H1 (cell line): ENCODE measurements around the gene GBX1. TPM values are rescaled to one million over a fixed set of nuclear protein-coding genes. Genes with fewer than 3 reads are reported as not detected.

Experiments used
- CTCF ChIA-PET: fragments of 300-600 bp; sonication (Branson Sonifier 250); formaldehyde crosslinking; loops from one replicate; lab custom pipeline; 2021; ENCODE audit not compliant: partially characterized antibody; lab: Charles Lee
- POLR2A ChIA-PET: fragments of 300-600 bp; sonication (Branson Sonifier 250); formaldehyde crosslinking; loops from one replicate; lab custom pipeline; 2021; ENCODE audit warnings: inconsistent platforms; ENCODE audit not compliant: partially characterized antibody; lab: Charles Lee
- DNase-seq, 2 experiments: peaks; one replicate each; pipeline versions ENCODE4 v3.0.0 to v3.0.0-alpha.2; 2010 to 2022; ENCODE audit warnings: low spot score in 2 of 2, low read depth in 1 of 2, mixed read lengths in 1 of 2
- FAIRE-seq: peaks from 2 replicates; lab custom pipeline; 2011; peaks lifted over from hg19 to GRCh38; lab: Jason Lieb, UNC
- H2AFZ ChIP-seq: 2 replicates; pipeline ENCODE4 v1.8.1; 2012; ENCODE audit warnings: low read length, inconsistent platforms
- H2AK5ac ChIP-seq: 2 replicates; pipeline ENCODE4 v1.6.1; 2013; ENCODE audit warnings: low read depth, low read length
- H2BK120ac ChIP-seq: replicated peaks from 2 replicates; pipeline ENCODE3; 2013; ENCODE audit warnings: low read depth, low read length, inconsistent platforms
- H2BK12ac ChIP-seq: 2 replicates; pipeline ENCODE4 v1.6.1; 2013; ENCODE audit warnings: low read depth, low read length
- H2BK15ac ChIP-seq: 2 replicates; pipeline ENCODE4 v1.6.1; 2013; ENCODE audit warnings: low read length
- H2BK20ac ChIP-seq: 2 replicates; pipeline ENCODE4 v1.6.1; 2013; ENCODE audit warnings: low read length
- H2BK5ac ChIP-seq: 2 replicates; pipeline ENCODE4 v1.6.1; 2013; ENCODE audit warnings: low read depth, low read length
- H3K14ac ChIP-seq: 2 replicates; pipeline ENCODE4 v1.6.1; 2013; ENCODE audit warnings: inconsistent platforms; ENCODE audit not compliant: insufficient read length
- H3K18ac ChIP-seq: 2 replicates; pipeline ENCODE4 v1.6.1; 2013; ENCODE audit warnings: low read length; ENCODE audit errors: extremely low read depth
- H3K23ac ChIP-seq: 2 replicates; pipeline ENCODE4 v1.6.1; 2013; ENCODE audit warnings: inconsistent platforms; ENCODE audit not compliant: insufficient read length
- H3K23me2 ChIP-seq: 2 replicates; pipeline ENCODE4 v1.6.1; 2013; ENCODE audit warnings: low read depth, low read length
- H3K27ac ChIP-seq: 2 replicates; pipeline ENCODE4 v1.6.1; 2011; ENCODE audit warnings: low read depth, low read length, inconsistent platforms
- H3K27me3 ChIP-seq, 4 experiments: replicated peaks in 1 of 4; 1 replicate in 1 of 4; 2 replicates in 3 of 4; pipeline versions ENCODE4 v1.6.1 to v1.8.1; 2011 to 2013; ENCODE audit warnings: low read length in 3 of 4, mild to moderate bottlenecking in 3 of 4, inconsistent platforms in 2 of 4, mixed read lengths in 2 of 4, moderate library complexity in 1 of 4; ENCODE audit not compliant: control insufficient read depth in 3 of 4, insufficient read depth in 3 of 4; ENCODE audit errors: extremely low read depth in 1 of 4
- H3K36me3 ChIP-seq, 4 experiments: 2 replicates each; pipeline versions ENCODE4 v1.6.1 to v1.8.1; 2011 to 2013; ENCODE audit warnings: mild to moderate bottlenecking in 4 of 4, low read length in 3 of 4, moderate library complexity in 2 of 4, control low read depth in 1 of 4, inconsistent platforms in 1 of 4; ENCODE audit not compliant: insufficient read depth in 4 of 4, control insufficient read depth in 2 of 4
- H3K4ac ChIP-seq: replicated peaks from 2 replicates; pipeline ENCODE3; 2013; ENCODE audit warnings: low read length, low read depth, mixed read lengths, inconsistent platforms; ENCODE audit not compliant: insufficient read length
- H3K4me1 ChIP-seq, 4 experiments: replicated peaks in 1 of 4; 1 replicate in 1 of 4; 2 replicates in 3 of 4; pipeline versions ENCODE4 v1.6.1 to v1.8.1; 2011 to 2013; ENCODE audit warnings: low read length in 3 of 4, inconsistent platforms in 2 of 4, mixed read lengths in 1 of 4; ENCODE audit not compliant: insufficient read depth in 4 of 4, control insufficient read depth in 3 of 4
- H3K4me2 ChIP-seq, 2 experiments: 2 replicates each; pipeline versions ENCODE4 v1.6.1 to v1.8.1; 2011 to 2013; ENCODE audit warnings: low read depth in 2 of 2, low read length in 2 of 2, control low read depth in 1 of 2, inconsistent platforms in 1 of 2, mild to moderate bottlenecking in 1 of 2; ENCODE audit not compliant: insufficient read depth in 1 of 2
- H3K4me3 ChIP-seq, 4 experiments: fragments of 200-600, 300-600 bp in 1 of 4; sonication (generic), shearing (Covaris generic), sonication (Bioruptor Twin) in 1 of 4; 2 replicates each; pipeline versions ENCODE4 v1.5.1 to v1.8.1; 2011 to 2016; ENCODE audit warnings: low read length in 4 of 4, low read depth in 3 of 4, control low read depth in 2 of 4, inconsistent platforms in 2 of 4, mild to moderate bottlenecking in 2 of 4, mixed read lengths in 1 of 4, moderate library complexity in 1 of 4; ENCODE audit not compliant: insufficient read depth in 2 of 4; ENCODE audit errors: extremely low read depth in 1 of 4
- H3K56ac ChIP-seq: replicated peaks from 2 replicates; pipeline ENCODE3; 2013; ENCODE audit warnings: low read depth, mild to moderate bottlenecking, mixed read lengths, low read length, inconsistent platforms; ENCODE audit not compliant: insufficient read length
- H3K79me1 ChIP-seq: 2 replicates; pipeline ENCODE4 v1.6.1; 2013; ENCODE audit warnings: low read depth, low read length, control low read depth
- H3K79me2 ChIP-seq, 2 experiments: 2 replicates each; pipeline versions ENCODE4 v1.6.1 to v1.8.1; 2012 to 2013; ENCODE audit warnings: low read length in 2 of 2, mild to moderate bottlenecking in 2 of 2, inconsistent platforms in 1 of 2; ENCODE audit not compliant: insufficient read depth in 2 of 2, control insufficient read depth in 1 of 2
- H3K9ac ChIP-seq, 4 experiments: replicated peaks in 1 of 4; 1 replicate in 1 of 4; 2 replicates in 3 of 4; pipeline versions ENCODE4 v1.6.1 to v1.8.1; 2011 to 2013; ENCODE audit warnings: low read depth in 3 of 4, low read length in 3 of 4, control low read depth in 2 of 4, mild to moderate bottlenecking in 2 of 4, moderate library complexity in 2 of 4, inconsistent platforms in 1 of 4; ENCODE audit errors: extremely low read depth in 1 of 4
- H3K9me3 ChIP-seq, 2 experiments: 2 replicates each; pipeline versions ENCODE4 v1.6.1 to v1.8.1; 2012 to 2013; ENCODE audit warnings: mild to moderate bottlenecking in 2 of 2, moderate library complexity in 2 of 2, control low read depth in 1 of 2, inconsistent platforms in 1 of 2, low read depth in 1 of 2, low read length in 1 of 2, mixed read lengths in 1 of 2; ENCODE audit not compliant: insufficient read depth in 2 of 2
- H4K20me1 ChIP-seq, 2 experiments: replicated peaks in 1 of 2; 2 replicates each; pipeline versions ENCODE3 to v1.8.1; 2011 to 2013; ENCODE audit warnings: inconsistent platforms in 2 of 2, low read length in 2 of 2, mild to moderate bottlenecking in 1 of 2; ENCODE audit not compliant: insufficient read depth in 2 of 2, control insufficient read depth in 1 of 2
- H4K5ac ChIP-seq: 2 replicates; pipeline ENCODE4 v1.6.1; 2013; ENCODE audit warnings: low read length, low read depth, mixed read lengths, inconsistent platforms; ENCODE audit not compliant: insufficient read length
- H4K8ac ChIP-seq: 2 replicates; pipeline ENCODE4 v1.8.0; 2013; ENCODE audit warnings: mild to moderate bottlenecking, moderate library complexity, low read length, inconsistent platforms; ENCODE audit not compliant: insufficient read depth; ENCODE audit errors: extremely low read depth
- H4K91ac ChIP-seq: replicated peaks from 2 replicates; pipeline ENCODE3; 2013; ENCODE audit warnings: low read length, mixed read lengths, inconsistent platforms; ENCODE audit not compliant: insufficient read length
- ASH2L ChIP-seq: fragments of 200-600, 300-600 bp; sonication (generic); IDR thresholded peaks from one replicate; pipeline ENCODE4 v1.7.1; 2017; ENCODE audit warnings: low read length
- BACH1 ChIP-seq: IDR thresholded peaks from 2 replicates; pipeline ENCODE4 v1.6.1; 2012; ENCODE audit warnings: low read length, improper control_type of control experiment
- BCL11A ChIP-seq, 2 experiments: IDR thresholded peaks; one replicate each; pipeline ENCODE4 v1.6.1; 2011; ENCODE audit warnings: low read depth in 2 of 2, low read length in 2 of 2, mild to moderate bottlenecking in 2 of 2
- CBX8 ChIP-seq: fragments of 300-800, 300-1000 bp; sonication (generic); IDR thresholded peaks from 2 replicates; pipeline ENCODE4 v1.7.1; 2016; ENCODE audit warnings: low read depth, low read length, borderline replicate concordance
- CHD2 ChIP-seq: IDR thresholded peaks from 2 replicates; pipeline ENCODE4 v1.6.1; 2012; ENCODE audit warnings: low read length, improper control_type of control experiment
- CTBP2 ChIP-seq: IDR thresholded peaks from 2 replicates; pipeline ENCODE4 v1.7.0; 2011; ENCODE audit warnings: borderline replicate concordance, mild to moderate bottlenecking, moderate library complexity, mixed read lengths, low read length; ENCODE audit not compliant: insufficient read depth, insufficient read length
- JUN ChIP-seq: IDR thresholded peaks from 2 replicates; pipeline ENCODE4 v1.6.1; 2011; ENCODE audit warnings: low read depth, mild to moderate bottlenecking, improper control_type of control experiment, low read length
- KDM4A ChIP-seq: IDR thresholded peaks from one replicate; pipeline ENCODE4 v1.7.1; 2012; ENCODE audit warnings: low read depth, mild to moderate bottlenecking, moderate library complexity, low read length, inconsistent platforms; ENCODE audit not compliant: severe bottlenecking
- POLR2A ChIP-seq, 2 experiments: IDR thresholded peaks; 1 replicate in 1 of 2; 2 replicates in 1 of 2; pipeline ENCODE4 v1.6.1; 2011; ENCODE audit warnings: low read depth in 2 of 2, low read length in 2 of 2, mild to moderate bottlenecking in 2 of 2; ENCODE audit errors: control extremely low read depth in 1 of 2
- RFX5 ChIP-seq: IDR thresholded peaks from 2 replicates; pipeline ENCODE4 v1.6.1; 2011; ENCODE audit warnings: low read depth, low read length, improper control_type of control experiment, borderline replicate concordance
- SRF ChIP-seq: IDR thresholded peaks from 2 replicates; pipeline ENCODE4 v1.6.1; 2011; ENCODE audit warnings: mild to moderate bottlenecking, low read depth, low read length, moderate library complexity
- TAF7 ChIP-seq: optimal IDR thresholded peaks from 2 replicates; pipeline ENCODE3; 2011; ENCODE audit warnings: low read depth, mild to moderate bottlenecking, inconsistent platforms, low read length, moderate library complexity, borderline replicate concordance
- YY1 ChIP-seq: IDR thresholded peaks from 2 replicates; pipeline ENCODE4 v1.6.1; 2011; ENCODE audit warnings: low read depth, mild to moderate bottlenecking, low read length
- WGBS, 2 experiments: shearing (Covaris generic) in 1 of 2; methylation state at CpG; one replicate each; pipeline versions ENCODE4 v1.1.6 to v1.1.7; 2013 to 2015; ENCODE audit warnings: low lambda C conversion rate in 2 of 2, mixed read lengths in 2 of 2, inconsistent platforms in 1 of 2, low coverage in 1 of 2, missing lambda C conversion rate in 1 of 2; ENCODE audit not compliant: insufficient replicate concordance in 2 of 2, insufficient coverage in 1 of 2, insufficient read length in 1 of 2; ENCODE audit errors: extremely low coverage in 1 of 2, missing lambda C conversion rate in 1 of 2; 5-methylcytosine and 5-hydroxymethylcytosine counted together
- polyA plus RNA-seq, 7 experiments: library from polyadenylated mRNA; depleted of rRNA in 3 of 7; stranded (reverse) in 5 of 7; unstranded in 2 of 7; fragments of >200 nt in 5 of 7; fragments of 200-250 nt in 2 of 7; gene quantifications; 1 replicate in 5 of 7; 2 replicates in 1 of 7; 4 replicates in 1 of 7; pipeline versions ENCODE4 v1.2.1 to v1.2.3, GENCODE V29; 2011 to 2013; ENCODE audit warnings: missing spikeins in 2 of 7, mixed read lengths in 2 of 7
- total RNA-seq: library from RNA; stranded (reverse); fragmentation: NEBNext Ultra II Directional; extraction: Animal tissue kit (Norgen Biotek cat#: 25700); gene quantifications from 2 replicates; pipeline ENCODE4 v1.2.1, GENCODE V29; 2021

GBX1 gene
- total and polyA plus RNA-seq, 2 of the 8 experiments (the other 6 are each of a cell fraction or from before 2014, with no cell fraction given): not detected

DNA sequence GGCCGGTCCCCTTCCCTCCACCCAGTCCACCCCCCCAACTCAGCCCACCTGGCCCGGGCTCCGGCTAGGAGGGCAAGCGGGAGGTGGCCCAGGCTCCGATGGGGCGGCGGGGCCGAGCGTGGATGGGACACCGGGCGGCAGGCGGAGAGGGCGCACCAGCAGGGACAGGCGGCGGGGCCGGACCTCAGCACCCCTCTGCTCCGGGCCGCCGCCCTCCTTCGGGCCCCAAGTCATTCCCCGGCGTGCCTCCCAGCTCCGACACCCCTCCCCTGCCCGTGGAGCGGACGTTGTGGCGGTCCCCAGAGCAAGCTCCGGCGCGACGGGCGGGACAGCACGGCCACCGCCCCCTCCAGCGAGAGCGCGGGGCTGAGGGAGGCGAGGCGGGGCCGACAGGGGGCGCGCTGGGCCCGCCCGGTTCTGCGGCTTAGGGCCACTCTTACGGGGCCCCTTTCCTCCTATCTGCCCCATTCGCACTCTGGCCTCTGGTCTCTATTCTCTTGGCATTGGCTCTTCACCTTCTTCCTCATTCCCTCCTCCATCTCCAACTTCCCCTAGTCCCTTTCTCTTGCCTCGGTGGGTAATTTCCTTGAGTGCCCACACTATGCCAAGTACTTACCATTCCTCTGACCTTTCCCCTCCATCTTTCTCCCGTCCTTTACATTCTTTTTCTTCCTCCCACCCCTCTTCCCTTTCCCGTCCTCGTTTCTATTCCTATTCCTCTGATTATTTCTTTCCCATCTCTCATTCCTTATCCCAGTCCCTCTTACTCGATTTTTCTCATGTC is 701 bp upstream of the GBX1 start:
- POLR2A ChIA-PET: no interaction called here
- no peak overlapping the region for H2AFZ ChIP-seq
- no peak for TF ChIP-seq CBX8
- TF ChIP-seq RFX5: no peak
- no peak for TF ChIP-seq BCL11A (IDR thresholded peaks at IDR 0.05; ENCODE audit: low read depth in 2 of 2, low read length in 2 of 2)
- TF ChIP-seq CTBP2: no peak
- no peak for TF ChIP-seq SRF
- TF ChIP-seq KDM4A: peak; percentile 96
- TF ChIP-seq YY1: peak; percentile 32; the same call in 1 of the 2 replicates
- no peak for TF ChIP-seq JUN
- no peak for TF ChIP-seq POLR2A (IDR thresholded peaks at IDR 0.05; ENCODE audit: control extremely low read depth in 1 of 2, low read depth in 2 of 2, low read length in 2 of 2)
- peak; percentile 29 for TF ChIP-seq TAF7
- TF ChIP-seq ASH2L: peak; percentile 30
- no peak for TF ChIP-seq BACH1
- no peak for TF ChIP-seq CHD2

More for the DNA sequence above, 701 bp upstream of the GBX1 start:
- CTCF ChIA-PET: interaction anchor here (0.6 to 8.3 kb wide), 14 partner anchors 11 to 1324 kb away, joined by 3 to 75 read pairs (median 5); no protein-coding TSS in a partner anchor
- no peak overlapping the region for H3K14ac ChIP-seq
- peaks cover 4% of the 10 kb centered on the region; the same call in 1 of the 2 replicates for H3K23me2 ChIP-seq
- WGBS, 2 experiments: 3 to 93% methylated on average over 3 to 51 of the region's 52 CpGs
- no peak overlapping the region for H4K91ac ChIP-seq
- H4K8ac ChIP-seq: no peak overlapping the region
- H3K9me3 ChIP-seq: no peaks in the 10 kb centered on the region; a peak in 1 of 4 replicates
- peaks cover 2% of the 10 kb centered on the region in 2 experiments for H4K20me1 ChIP-seq
- H3K27ac ChIP-seq: no peak overlapping the region
- H2BK120ac ChIP-seq: no peak overlapping the region
- H3K23ac ChIP-seq: no peak overlapping the region
- H2BK20ac ChIP-seq: no peak overlapping the region
- no peak overlapping the region for H3K9ac ChIP-seq
- peak in 1 of 2 experiments; percentile 90 for DNase-seq
- FAIRE-seq: no peak
- H3K4me2 ChIP-seq: peak overlapping the region; percentile 63 to 84
- H3K36me3 ChIP-seq: no peaks in the 10 kb centered on the region; a peak in 1 of 8 replicates
- H2AK5ac ChIP-seq: no peak overlapping the region
- no peak overlapping the region for H2BK5ac ChIP-seq
- H3K4me1 ChIP-seq: peaks cover 0 to 3% (median under 1%) of the 10 kb centered on the region in 4 experiments; a peak in 2 of 7 replicates
- H3K56ac ChIP-seq: no peak overlapping the region
- no peaks in the 10 kb centered on the region for H3K79me2 ChIP-seq
- peaks cover 43 to 80% (median 62%) of the 10 kb centered on the region in 4 experiments for H3K27me3 ChIP-seq
- H2BK15ac ChIP-seq: no peak overlapping the region
- H3K18ac ChIP-seq: 0 out of 2 replicates have a peak overlapping the region, but pooled peaks have one; percentile 6
- no peak overlapping the region for H2BK12ac ChIP-seq
- H3K4ac ChIP-seq: no peak overlapping the region
- no peak overlapping the region for H4K5ac ChIP-seq
- peak overlapping the region; percentile 35 to 69 (median 42) for H3K4me3 ChIP-seq
- no peaks in the 10 kb centered on the region for H3K79me1 ChIP-seq
